Posterior cingulate gyrus (tissue), 11 donors: ENCODE results near the gene ARHGEF19.

Experiments
- DNase-seq, 10 donors: peaks; one replicate each; pipeline versions ENCODE4 v3.0.0 to v3.0.0-alpha.2; 2020 to 2021; ENCODE audit warnings: mixed read lengths in 3 of 10
- intact Hi-C: fragments of 100-400 bp; cut with DNase I; formaldehyde crosslinking; loops from one replicate; pipeline ENCODE4 v1.15.1; 2023

ARHGEF19 gene

GRCh38 chr1:16189003-16189402 lies 23.4 kb downstream of the ARHGEF19 start:
- no peak for DNase-seq
- intact Hi-C loops = loop anchor here (5.0 kb wide), 1 partner anchor 53 kb away; no protein-coding TSS in a partner anchor

GRCh38 chr1:16187748-16188401 lies 24.6 kb downstream of the ARHGEF19 start:
- intact Hi-C loops = loop anchor here (1.0 to 5.0 kb wide), 2 partner anchors 54 to 109 kb away; no protein-coding TSS in a partner anchor
- DNase-seq = peak in 9 of 10 donors; percentile 36 to 96 (median 68)

- DNase-seq = no peak
- intact Hi-C loops = loop anchor here (1.0 to 5.0 kb wide), 2 partner anchors 56 to 107 kb away; no protein-coding TSS in a partner anchor
Measured at GRCh38 chr1:16186655-16187235, 25.7 kb downstream of the ARHGEF19 start.

GRCh38 chr1:16184557-16185303 lies 27.7 kb downstream of the ARHGEF19 start:
- no peak for DNase-seq
- intact Hi-C loops = loop anchor here (5.0 kb wide), 1 partner anchor 58 kb away; no protein-coding TSS in a partner anchor

- intact Hi-C loops = no loop called here
- no peak for DNase-seq
Measured at GRCh38 chr1:16183765-16184556, 28.5 kb downstream of the ARHGEF19 start.

- intact Hi-C loops = no loop called here
- DNase-seq = no peak
Measured at GRCh38 chr1:16183179-16183578, 29.3 kb downstream of the ARHGEF19 start.

- no peak for DNase-seq
- intact Hi-C loops = no loop called here
Measured at GRCh38 chr1:16181887-16182719, 30.3 kb downstream of the ARHGEF19 start.

- intact Hi-C loops = no loop called here
- no peak for DNase-seq
Measured at GRCh38 chr1:16180291-16180824, 32.1 kb downstream of the ARHGEF19 start.

GRCh38 chr1:16178596-16179497 lies 33.6 kb downstream of the ARHGEF19 start:
- DNase-seq = no peak
- intact Hi-C loops = no loop called here

GRCh38 chr1:16177306-16177705 lies 35.1 kb downstream of the ARHGEF19 start:
- intact Hi-C loops = no loop called here
- DNase-seq = no peak

GRCh38 chr1:16176653-16177052 lies 35.8 kb downstream of the ARHGEF19 start:
- intact Hi-C loops = no loop called here
- DNase-seq = no peak

GRCh38 chr1:16175610-16176553 lies 36.6 kb downstream of the ARHGEF19 start:
- DNase-seq = peak; percentile 53 to 95 (median 66)
- intact Hi-C loops = no loop called here

GRCh38 chr1:16174886-16175598 lies 37.4 kb downstream of the ARHGEF19 start:
- intact Hi-C loops = no loop called here
- DNase-seq = peak in 3 of 10 donors; percentile 23 to 86 (median 81)

- intact Hi-C loops = no loop called here
- no peak for DNase-seq
Measured at GRCh38 chr1:16174261-16174868, 38.1 kb downstream of the ARHGEF19 start.

GRCh38 chr1:16173447-16174260 lies 38.8 kb downstream of the ARHGEF19 start:
- intact Hi-C loops = no loop called here
- peak in 1 of 10 donors; percentile 68 for DNase-seq
